DMS153 (cell line): ENCODE data around the gene PKIB.
A peak's percentile ranks its signal among the peaks of the same experiment; 100 is the strongest.
"Not testable (repeated sequence)": the region's sequence is repeated elsewhere in the genome, so short reads cannot be mapped to it uniquely, and the experiment has no call there.

Experiments used
- DNase-seq: peaks from one replicate; lab custom pipeline; 2025; lab: John Stamatoyannopoulos, UW

PKIB gene

DNA sequence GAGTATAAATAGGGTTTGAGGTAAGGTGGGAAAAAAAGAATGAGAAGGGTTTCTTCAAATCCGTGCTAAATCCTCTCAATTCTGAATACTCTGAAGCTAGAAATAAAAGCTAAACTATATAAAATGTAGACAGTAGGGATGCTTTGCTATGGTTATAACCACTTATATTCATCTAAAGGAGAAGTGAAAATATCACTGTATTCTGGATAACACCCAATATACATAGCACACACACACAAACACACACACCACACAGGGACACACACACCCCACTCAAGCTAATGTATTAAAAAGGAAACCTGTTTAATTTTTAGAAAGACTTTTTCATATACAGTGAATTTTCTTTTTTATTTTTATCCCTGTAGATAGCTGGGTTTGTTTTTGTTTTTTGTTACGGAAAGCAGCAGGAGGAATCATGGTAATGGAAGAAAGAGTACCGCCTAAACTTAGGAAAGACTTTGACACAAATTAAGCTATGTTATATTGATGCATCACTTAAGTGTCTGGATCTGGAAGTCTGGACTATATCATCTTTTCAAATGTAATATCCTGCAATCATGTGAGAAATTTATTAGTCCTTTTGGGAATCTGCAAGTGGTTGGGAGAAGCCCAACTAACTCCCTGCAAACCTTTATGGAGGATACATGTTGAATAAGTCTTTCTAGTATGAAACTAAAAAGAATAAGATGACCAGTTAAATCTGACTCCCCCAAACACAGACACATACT lies 100.9 kb downstream of the PKIB start:
- DNase-seq = no peak

DNA sequence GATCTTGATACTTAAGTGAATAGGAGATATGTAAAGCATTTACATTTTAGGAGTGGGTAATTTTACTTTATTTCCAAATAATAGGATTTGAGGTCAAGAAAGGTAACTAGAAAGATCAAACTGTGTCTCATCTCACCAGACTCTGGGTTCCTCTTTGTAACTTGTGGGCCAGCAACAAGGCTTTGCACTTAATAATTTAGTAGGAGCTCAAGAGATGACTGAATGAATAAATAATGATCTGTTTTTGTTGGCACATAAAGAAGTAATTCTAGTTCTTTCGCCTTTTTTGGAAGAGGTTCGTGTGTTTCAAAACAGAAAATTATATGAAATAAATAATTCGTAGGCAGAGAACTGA lies 101.9 kb downstream of the PKIB start:
- no peak for DNase-seq

DNA sequence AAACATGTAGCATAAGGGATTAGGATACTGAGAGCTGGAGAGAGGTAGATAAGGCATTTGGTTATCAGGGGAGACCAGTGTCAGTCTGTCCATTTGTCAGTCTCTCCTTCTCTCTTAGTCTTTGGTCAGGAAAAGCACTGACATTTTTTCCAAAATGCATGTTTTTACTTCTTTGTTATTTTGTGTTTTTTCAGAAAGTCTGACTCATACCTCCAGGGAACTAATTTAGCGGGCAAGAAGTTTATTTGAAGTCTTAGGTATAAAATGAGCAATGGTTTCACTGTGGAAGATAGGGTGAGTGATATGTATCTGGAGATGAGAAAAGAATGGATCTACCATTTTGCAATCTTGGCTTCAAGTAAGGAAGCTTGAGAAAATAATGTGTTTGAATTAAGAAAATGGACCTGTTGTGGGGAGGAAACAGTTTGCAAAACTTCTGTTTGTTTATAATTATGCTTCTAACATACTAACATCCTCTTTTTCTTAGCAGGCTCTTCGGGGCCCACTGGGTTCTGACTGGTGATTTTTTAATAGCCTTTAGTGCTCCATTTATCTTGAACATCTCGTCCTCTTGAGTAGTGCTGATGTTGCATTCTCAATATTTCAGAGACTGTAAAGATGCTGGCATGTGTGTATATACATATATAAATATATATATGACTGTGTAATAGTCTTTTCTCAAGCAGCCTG lies 102.4 kb downstream of the PKIB start:
- no peak for DNase-seq

DNA sequence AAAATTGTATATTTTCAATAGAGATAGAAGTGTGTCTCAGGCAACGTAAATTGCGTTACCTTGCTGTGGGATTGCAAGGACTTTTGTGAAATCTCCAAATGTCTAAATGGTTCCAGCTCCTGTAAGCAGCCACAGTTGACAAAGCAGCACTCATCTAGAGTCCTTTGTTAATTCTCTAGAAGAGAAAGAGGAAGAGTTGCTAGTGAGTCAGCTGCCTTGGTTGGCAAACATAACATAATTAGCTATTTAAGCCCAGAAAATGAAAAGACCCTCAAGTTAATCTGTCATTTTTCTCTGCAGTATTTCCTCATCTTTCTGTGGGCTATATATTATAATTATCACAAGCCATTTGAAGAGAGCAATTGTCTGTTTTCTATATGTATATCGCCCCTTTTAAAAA lies 102.9 kb downstream of the PKIB start:
- DNase-seq = no peak

DNA sequence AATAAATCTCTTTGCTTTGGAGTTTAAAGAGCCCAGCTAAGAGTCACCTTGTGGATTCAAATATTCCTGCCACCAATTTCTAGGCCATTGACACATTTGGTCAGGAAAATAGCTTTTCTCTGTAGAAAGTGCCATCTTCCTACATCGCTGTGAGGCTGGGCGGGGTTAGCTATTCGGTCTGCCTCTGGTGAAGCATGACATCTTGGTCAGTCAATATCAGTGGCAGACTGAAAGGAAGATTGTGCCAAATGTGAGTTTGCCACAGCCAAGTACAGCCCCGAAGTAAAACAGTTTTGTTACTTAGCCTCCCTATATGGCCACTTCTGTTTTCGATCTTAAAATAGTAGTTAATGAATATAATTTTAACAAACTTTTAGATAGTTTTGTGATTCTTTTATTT lies 103.9 kb downstream of the PKIB start:
- no peak for DNase-seq

DNA sequence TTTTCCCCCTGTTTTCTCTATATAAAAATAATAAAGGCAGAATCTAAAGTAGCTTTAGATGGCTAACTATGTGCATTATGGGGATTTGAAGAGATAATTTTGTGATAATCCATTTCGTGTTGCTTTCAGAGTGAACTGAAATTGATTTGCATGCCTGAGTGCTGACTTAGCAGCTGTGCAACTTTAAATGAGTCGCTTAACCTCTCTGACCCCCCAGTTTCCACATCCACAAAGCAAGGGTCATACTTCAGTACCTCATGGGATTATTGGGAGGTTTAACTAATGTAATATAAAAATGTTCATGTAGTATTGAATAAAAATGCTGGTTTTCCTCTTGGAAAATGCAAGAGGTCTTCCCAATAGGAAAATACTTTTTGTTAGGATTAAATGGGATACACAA lies 105.5 kb downstream of the PKIB start:
- no peak for DNase-seq

DNA sequence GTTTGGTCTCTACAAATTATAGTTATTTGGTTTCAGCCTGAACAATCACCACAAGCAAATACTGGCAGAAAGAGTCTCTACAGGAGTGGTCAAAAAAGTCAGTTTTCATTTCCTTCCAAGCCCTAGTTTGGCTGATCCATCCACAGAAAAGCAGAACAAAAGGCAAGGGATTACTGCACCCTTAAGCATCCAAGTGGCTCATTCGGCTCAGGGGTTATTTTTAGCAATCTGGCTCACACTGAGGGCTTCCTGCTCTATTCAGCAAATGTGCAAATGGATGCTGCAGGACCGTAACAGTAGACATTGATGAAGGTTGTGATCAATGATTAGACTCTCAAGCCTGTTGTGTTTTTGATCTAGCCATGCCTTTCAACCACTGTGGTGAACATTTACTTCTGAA lies 107.1 kb downstream of the PKIB start:
- DNase-seq = peak; percentile 56

DNA sequence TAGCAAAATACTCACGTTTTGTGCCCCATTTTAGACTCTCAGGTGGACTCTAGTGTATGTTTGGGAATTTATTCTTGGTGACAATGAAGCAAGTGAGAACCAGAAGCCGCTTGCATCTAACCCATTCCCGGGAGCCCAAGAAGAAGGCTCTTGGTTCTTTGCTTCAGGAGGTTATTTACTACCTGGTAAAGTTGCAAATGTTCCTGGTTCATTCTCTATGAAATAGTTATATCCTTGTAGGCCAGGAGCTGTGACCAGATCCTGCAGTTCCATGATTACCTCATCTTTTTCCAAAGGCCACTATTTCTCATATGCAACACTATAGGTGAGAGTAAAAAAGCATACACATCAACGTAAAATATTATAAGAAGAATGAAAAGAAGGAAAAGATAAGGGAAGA lies 108.4 kb downstream of the PKIB start:
- DNase-seq = no peak

DNA sequence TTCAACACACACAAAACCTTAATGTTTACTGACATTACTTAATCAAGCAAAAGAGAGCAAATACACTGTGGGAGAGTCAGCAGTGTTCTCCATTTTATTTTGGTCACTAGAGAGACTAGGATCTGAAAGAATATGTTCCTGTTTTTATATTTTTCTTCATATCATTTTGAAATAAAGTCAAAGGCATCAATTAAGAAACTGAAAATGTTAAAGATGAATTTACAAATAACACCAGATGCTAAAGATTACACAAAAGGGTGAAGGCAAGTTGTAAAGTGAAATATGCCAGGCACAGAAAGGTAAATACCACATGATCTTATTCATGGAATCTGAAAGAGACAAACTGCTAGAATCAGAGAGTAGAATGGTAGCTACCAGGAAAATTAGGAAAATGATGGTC lies 109.0 kb downstream of the PKIB start:
- no peak for DNase-seq

DNA sequence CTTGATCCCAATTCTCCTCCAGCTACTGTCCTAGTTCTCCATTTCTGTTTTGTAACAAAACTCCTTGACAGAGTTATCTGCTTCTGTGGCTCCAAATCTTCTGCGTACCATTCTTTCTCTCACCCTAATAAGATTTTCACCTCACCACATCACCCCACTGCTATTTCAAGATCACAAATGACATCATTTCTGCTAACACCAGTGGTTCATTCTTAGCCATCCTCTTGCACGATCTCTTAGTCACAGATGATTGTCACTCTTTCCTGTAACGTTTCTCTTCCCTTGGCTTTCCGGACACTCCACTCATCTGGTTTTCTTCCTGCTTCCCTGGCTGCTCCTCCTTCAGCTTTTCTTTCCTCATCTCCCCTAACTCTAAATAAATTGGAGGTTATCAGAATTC lies 112.5 kb downstream of the PKIB start:
- no peak for DNase-seq

DNA sequence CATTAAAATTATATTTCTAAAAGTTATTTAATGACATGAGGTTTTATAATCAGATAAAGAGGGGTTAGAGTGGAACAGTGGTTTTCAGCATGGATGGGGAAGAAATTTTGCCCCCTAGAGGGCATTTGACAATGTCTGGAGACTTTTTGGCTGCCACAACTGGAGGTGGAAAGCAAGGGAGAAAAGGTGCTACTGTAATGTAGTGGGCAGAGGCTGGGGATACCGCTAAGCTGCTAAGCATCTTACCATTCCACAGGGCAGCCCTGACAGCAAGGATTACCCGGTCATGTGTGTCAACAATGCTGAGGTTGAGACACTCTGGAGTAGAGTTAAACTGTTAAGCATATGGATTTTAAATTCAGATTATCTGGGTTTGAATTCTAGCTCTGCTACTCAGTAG lies 116.4 kb downstream of the PKIB start:
- DNase-seq = no peak

DNA sequence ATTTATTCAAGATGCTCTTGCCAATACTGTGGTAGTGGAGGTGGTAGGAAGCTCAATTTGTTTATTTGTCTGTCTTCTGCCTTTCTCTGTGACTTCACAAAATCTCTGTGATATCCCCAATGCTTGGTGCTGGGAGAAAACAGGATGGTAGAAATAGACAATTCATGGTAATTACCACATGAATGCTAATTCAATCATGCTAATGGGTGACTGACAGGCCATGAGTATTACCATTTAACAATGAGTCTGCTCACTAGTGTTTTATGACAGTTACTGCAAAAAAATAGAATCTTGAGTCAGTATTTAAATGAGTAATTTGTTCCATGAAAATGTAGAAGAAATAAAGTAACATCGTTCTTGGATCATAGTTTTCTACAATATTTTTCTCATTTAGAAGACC lies 117.0 kb downstream of the PKIB start:
- no peak for DNase-seq

DNA sequence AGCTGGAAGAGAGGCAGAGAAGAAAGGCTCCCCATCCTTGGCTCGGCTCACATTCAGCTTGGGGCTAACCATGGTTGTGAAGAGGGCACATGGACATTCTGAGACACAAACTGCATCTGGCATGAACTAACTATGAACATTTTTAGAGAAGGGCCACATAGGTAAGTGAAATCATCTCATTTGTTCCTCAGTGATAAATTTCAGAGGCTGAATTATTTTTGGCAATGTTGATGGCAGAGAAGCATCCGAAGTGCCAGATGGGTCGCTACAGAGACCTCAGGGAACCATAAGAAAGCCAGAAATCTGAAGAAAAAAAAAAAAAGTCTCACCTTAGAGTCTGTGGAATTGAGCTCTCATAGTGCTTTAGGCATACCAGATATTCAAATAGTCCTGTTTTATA lies 120.1 kb downstream of the PKIB start:
- DNase-seq = no peak

DNA sequence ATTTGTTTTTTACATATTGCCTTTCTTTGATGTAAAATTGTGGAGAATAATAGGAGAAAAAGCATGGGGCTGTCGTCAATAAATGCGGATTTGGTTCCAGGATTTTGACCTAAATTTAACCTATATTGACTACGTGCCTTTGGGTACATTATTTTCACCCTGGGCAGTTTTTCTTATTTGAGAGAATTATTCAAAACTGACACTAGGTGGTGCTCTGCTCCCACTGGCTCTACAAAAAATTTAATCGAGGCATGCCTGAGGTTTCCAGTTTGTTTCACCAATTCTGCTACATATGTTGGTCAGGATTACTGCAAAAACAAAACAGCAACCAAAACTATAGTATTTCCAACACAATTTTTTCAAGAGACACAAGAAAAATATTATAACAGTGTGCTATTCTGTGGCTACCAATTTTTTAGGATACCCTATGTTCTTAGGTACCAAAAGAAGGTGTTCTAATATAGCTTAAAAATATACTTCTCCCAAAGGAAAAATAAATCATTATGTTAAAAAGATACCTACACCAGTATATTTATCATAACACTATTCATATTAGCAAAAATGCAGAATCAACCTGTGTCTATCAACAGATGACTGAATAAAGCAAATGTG lies 120.7 kb downstream of the PKIB start:
- DNase-seq = peak; percentile 35

DNA sequence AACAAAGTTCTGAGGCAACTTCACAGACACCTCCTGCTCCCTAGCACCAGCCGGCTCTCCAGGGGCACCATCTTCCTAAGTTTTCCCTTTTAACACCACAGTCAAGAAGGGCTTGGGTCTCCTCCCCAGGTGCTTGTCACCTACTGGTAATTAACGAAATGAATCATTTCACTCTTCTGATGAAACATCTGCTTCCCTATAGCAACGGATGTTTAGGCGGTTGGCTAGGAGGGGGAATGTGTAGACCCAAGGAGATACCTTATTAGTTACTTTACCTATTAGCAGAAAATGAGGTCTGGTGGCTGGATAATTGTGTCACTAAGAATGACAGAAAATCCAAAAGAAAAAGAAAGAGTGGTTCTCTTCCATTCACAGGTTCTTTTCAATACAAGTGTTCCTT lies 123.1 kb downstream of the PKIB start:
- DNase-seq = no peak

DNA sequence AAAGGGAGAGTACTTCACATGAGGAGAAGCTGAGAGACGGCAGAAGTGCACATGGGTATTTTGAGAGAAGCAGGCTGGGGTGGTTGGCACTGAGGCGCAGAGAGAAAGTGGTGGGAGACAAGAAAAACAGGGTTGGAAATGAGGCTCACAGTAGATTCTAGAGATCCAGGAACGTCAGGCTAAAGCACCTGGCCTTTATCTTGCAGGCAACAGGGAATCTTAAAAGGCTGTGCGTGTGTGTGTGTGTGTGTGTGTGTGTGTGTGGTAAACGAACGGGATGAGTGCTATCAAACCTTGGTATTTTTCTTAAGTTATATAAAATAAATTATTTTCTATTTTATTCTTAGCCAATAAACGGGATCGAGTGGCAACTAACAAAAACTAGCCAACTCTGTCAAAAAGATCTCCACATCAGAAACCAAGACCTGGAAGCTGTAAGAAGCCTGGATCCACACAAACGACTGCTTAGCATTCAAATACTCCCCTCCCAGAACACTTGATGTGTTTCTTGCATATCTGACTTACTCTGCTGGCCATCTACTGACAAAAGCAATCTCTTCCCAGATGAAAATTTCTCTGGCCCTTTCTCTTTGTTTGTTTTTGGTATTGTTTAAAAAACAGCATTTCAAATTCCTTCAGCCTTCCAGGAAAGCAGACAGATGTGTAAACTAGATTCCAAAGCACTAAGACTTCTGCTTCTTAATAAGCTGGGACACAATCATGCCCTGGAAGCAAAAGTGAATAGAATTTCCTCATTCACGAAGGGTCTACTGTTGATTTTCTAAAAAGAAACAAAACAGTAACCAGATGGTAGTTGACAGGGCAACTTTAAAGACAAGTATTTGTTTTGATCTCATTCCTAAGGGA lies 124.6 kb downstream of the PKIB start:
- no peak for DNase-seq

DNA sequence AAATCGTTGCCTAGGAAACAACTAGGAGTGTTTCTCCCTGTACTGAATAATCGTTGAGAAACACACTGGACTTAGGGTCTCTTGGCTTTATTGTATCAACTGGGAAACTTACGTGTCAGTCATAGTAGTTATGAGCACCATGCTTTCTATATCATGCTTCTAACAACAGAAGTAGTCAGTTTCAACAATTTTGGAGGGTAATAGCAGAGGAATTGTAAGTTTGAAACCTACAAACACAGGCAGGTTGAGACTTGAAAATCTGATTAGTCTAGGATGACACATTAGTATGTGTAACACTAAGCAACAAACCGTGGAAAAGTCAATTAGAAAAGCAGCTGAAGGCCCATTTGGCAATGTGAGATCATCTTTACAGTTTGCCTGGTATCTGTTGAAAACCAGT lies 125.4 kb downstream of the PKIB start:
- peak; percentile 68 for DNase-seq

DNA sequence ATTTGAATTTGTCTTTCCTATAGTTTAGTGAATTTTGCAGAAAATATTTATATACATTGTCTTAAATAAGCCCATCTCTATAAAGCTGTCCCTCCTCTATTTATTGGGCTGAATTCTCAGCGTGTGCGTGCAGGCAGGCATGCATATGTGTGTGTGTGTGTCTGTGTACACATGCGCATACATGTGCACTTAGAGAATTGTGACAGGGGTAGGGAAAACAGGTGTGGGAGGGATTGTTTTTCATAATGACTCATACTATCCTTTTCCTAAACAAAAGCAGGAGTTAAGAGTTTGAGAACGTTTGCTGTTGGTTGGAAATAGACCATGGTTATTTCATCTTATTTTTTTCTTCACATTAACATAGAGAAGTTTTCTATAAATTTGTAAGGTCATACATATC lies 126.0 kb downstream of the PKIB start:
- DNase-seq = peak; percentile 37

DNA sequence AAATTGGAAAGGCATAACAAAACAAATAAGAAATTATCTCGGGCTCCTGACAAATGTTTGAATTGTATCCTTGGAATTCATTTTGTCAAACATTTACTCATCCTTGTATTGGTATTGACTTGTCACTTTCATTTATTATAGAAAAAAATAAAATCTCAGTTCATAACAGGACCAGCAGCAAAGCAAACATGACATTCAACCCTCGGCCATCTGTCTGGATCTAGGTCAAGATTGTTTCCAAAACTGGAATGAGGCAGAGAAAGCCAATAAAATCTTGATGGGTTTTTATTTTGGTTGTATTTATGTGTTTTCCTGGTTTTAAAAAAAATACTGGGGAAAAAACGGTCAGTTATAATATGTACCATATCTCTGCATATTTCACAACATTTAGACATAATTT lies 126.4 kb downstream of the PKIB start:
- no peak for DNase-seq

DNA sequence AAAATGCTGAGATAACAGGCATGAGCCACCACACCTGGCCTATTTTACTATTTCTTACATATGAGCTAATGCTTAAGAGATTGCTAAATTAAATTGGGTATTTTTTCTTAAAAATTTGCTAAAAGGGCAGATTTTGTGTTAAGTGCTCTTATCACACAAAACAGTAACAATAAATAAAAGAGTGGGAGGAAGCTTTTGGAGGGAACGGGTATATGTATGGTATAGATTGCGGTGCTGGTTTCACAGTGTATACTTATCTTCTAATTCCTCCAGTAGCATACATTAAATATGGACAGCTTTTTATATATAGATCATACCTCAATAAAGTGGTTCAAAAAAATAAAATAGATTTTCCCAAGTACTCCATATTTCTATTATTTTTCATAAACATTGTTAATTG lies 129.9 kb downstream of the PKIB start:
- DNase-seq = no peak

DNA sequence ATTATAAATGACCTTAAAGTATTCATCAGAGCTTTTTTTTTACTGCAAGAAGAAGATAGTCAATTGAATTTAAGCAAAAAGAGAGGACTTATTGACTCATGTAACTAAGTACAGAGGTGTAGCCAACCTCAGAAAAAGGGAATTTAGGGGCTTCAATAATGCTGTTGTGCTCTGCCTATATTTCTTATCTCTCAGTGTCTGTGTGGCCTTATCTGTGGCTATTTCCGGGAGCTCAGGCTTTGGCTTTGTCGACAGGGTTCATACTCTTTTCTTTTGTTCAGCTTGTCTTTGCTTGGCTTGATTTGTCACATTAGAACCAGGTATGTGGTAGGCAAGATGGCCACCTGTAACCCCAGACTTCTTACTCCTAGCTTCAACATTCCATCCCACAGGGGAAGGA lies 130.7 kb downstream of the PKIB start:
- no peak for DNase-seq

DNA sequence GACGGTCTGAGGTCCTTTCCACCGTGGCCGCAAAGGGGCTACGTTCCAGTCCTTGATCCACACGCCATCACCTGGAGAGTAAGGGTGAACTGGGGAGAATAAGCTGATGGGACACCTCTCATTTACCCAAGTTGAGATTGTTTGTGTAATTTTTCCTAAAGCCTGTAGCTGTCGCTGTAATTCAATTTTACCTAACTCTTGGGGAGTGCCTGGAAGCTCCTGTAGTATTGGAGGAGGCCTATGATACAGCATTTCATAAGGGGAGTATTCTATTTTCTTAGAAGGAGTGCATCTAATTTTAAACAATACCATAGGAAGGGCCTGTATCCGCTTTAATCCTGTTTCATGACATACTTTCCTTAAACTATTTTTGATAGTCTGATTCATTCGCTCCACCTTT lies 134.0 kb downstream of the PKIB start:
- not testable (repeated sequence) for DNase-seq

DNA sequence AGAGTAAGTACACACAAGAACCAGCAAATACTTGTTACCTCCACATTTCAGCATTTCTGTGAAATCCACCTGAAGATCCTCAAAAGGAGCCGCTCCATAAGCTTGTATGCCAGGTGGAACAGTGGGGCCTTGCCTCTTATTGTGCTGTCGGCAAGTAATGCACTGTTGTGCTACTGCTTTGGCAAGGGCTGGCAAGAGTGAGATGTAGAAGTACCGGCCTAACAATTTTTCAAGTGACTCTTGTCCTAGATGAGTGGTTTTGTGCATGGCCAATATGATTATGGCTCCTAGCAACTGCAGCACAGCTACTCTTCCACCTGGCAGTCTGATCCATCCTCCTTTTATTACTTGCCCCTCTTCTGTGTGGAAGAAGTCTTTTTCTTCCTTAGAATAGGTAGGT lies 134.7 kb downstream of the PKIB start:
- DNase-seq = peak; percentile 30
